ENCODE data around the gene TMEM158.

Gene TMEM158

GRCh38 chr3:45218578-45219390 is 7.3 kb downstream of the TMEM158 start:
- peaks cover 37% of the 10 kb centered on the region for H3K27me3 Mint-ChIP-seq
- H3K4me1 Mint-ChIP-seq (ENCODE audit: low read depth): peaks cover under 1% of the 10 kb centered on the region
- no peaks in the 10 kb centered on the region for H3K9me3 Mint-ChIP-seq
- no peak overlapping the region for H3K27ac Mint-ChIP-seq
- no peaks in the 10 kb centered on the region for H3K36me3 Mint-ChIP-seq (ENCODE audit: low read depth)
- no peak overlapping the region for H3K4me3 Mint-ChIP-seq

- Mint-ChIP-seq H3K27me3 (peaks cover 23% of the 10 kb centered on the region), H3K36me3 (ENCODE audit: low read depth) (no peaks in the 10 kb centered on the region)
These were observed 10.0 kb downstream of the TMEM158 start for GRCh38 chr3:45216021-45216609.

GRCh38 chr3:45215466-45215865 is 10.6 kb downstream of the TMEM158 start:
- peaks cover 25% of the 10 kb centered on the region for H3K27me3 Mint-ChIP-seq

More at GRCh38 chr3:45216021-45216609, 10.0 kb downstream of the TMEM158 start:
- H3K4me1 Mint-ChIP-seq (ENCODE audit: low read depth): no peaks in the 10 kb centered on the region
- no peak overlapping the region for H3K27ac Mint-ChIP-seq
- no peaks in the 10 kb centered on the region for H3K9me3 Mint-ChIP-seq
- no peak overlapping the region for H3K4me3 Mint-ChIP-seq

GRCh38 chr3:45214061-45214680 is 11.9 kb downstream of the TMEM158 start:
- H3K4me1 Mint-ChIP-seq (ENCODE audit: low read depth): no peaks in the 10 kb centered on the region
- H3K36me3 Mint-ChIP-seq (ENCODE audit: low read depth): no peaks in the 10 kb centered on the region
- H3K4me3 Mint-ChIP-seq: no peak overlapping the region
- no peaks in the 10 kb centered on the region for H3K9me3 Mint-ChIP-seq
- peaks cover 18% of the 10 kb centered on the region for H3K27me3 Mint-ChIP-seq
- no peak overlapping the region for H3K27ac Mint-ChIP-seq

More at GRCh38 chr3:45215466-45215865, 10.6 kb downstream of the TMEM158 start:
- H3K27ac Mint-ChIP-seq: no peak overlapping the region
- H3K9me3 Mint-ChIP-seq: no peaks in the 10 kb centered on the region
- no peaks in the 10 kb centered on the region for H3K4me1 Mint-ChIP-seq (ENCODE audit: low read depth)
- no peak overlapping the region for H3K4me3 Mint-ChIP-seq
- H3K36me3 Mint-ChIP-seq (ENCODE audit: low read depth): no peaks in the 10 kb centered on the region

- Mint-ChIP-seq H3K36me3 (ENCODE audit: low read depth) (no peaks in the 10 kb centered on the region), H3K4me3 (no peak overlapping the region), H3K4me1 (ENCODE audit: low read depth) (peaks cover 13% of the 10 kb centered on the region), H3K27ac (no peak overlapping the region), H3K9me3 (no peaks in the 10 kb centered on the region), H3K27me3 (peaks cover 27% of the 10 kb centered on the region)
These were observed 14.0 kb downstream of the TMEM158 start for GRCh38 chr3:45212095-45212468.

GRCh38 chr3:45211466-45212094 is 14.5 kb downstream of the TMEM158 start:
- peaks cover 14% of the 10 kb centered on the region for H3K4me1 Mint-ChIP-seq (ENCODE audit: low read depth)
- peaks cover 27% of the 10 kb centered on the region for H3K27me3 Mint-ChIP-seq
- no peaks in the 10 kb centered on the region for H3K36me3 Mint-ChIP-seq (ENCODE audit: low read depth)
- no peak overlapping the region for H3K4me3 Mint-ChIP-seq
- H3K27ac Mint-ChIP-seq: no peak overlapping the region
- H3K9me3 Mint-ChIP-seq: no peaks in the 10 kb centered on the region

GRCh38 chr3:45210308-45211041 is 15.6 kb downstream of the TMEM158 start:
- Mint-ChIP-seq H3K4me1 (ENCODE audit: low read depth) (peaks cover 14% of the 10 kb centered on the region), H3K27ac (peak overlapping the region; percentile 58), H3K36me3 (ENCODE audit: low read depth) (no peaks in the 10 kb centered on the region), H3K9me3 (no peaks in the 10 kb centered on the region), H3K4me3 (no peak overlapping the region), H3K27me3 (peaks cover 27% of the 10 kb centered on the region)

GRCh38 chr3:45209526-45209925 is 16.6 kb downstream of the TMEM158 start:
- H3K27ac Mint-ChIP-seq: no peak overlapping the region
- no peak overlapping the region for H3K4me3 Mint-ChIP-seq
- peaks cover 34% of the 10 kb centered on the region for H3K27me3 Mint-ChIP-seq
- peaks cover 14% of the 10 kb centered on the region for H3K4me1 Mint-ChIP-seq (ENCODE audit: low read depth)
- H3K36me3 Mint-ChIP-seq (ENCODE audit: low read depth): no peaks in the 10 kb centered on the region
- H3K9me3 Mint-ChIP-seq: no peaks in the 10 kb centered on the region

- Mint-ChIP-seq H3K4me3 (no peak overlapping the region), H3K27me3 (peaks cover 40% of the 10 kb centered on the region), H3K36me3 (ENCODE audit: low read depth) (no peaks in the 10 kb centered on the region), H3K27ac (peak overlapping the region; percentile 45), H3K4me1 (ENCODE audit: low read depth) (peaks cover 14% of the 10 kb centered on the region), H3K9me3 (no peaks in the 10 kb centered on the region)
These were observed 17.5 kb downstream of the TMEM158 start for GRCh38 chr3:45208586-45208985.

- peaks cover 40% of the 10 kb centered on the region for H3K27me3 Mint-ChIP-seq
- H3K36me3 Mint-ChIP-seq (ENCODE audit: low read depth): no peaks in the 10 kb centered on the region
- H3K4me3 Mint-ChIP-seq: no peak overlapping the region
- no peaks in the 10 kb centered on the region for H3K9me3 Mint-ChIP-seq
- peak overlapping the region; percentile 45 for H3K27ac Mint-ChIP-seq
- H3K4me1 Mint-ChIP-seq (ENCODE audit: low read depth): peaks cover 14% of the 10 kb centered on the region
These were observed 18.6 kb downstream of the TMEM158 start for GRCh38 chr3:45207446-45207845.

GRCh38 chr3:45205126-45205525 is 21.0 kb downstream of the TMEM158 start:
- H3K27me3 Mint-ChIP-seq: peaks cover 22% of the 10 kb centered on the region
- no peaks in the 10 kb centered on the region for H3K9me3 Mint-ChIP-seq
- no peak overlapping the region for H3K27ac Mint-ChIP-seq

GRCh38 chr3:45204136-45204535 is 22.0 kb downstream of the TMEM158 start:
- Mint-ChIP-seq H3K27me3 (peaks cover 30% of the 10 kb centered on the region), H3K36me3 (ENCODE audit: low read depth) (no peaks in the 10 kb centered on the region), H3K27ac (no peak overlapping the region), H3K4me3 (no peak overlapping the region), H3K9me3 (no peaks in the 10 kb centered on the region), H3K4me1 (ENCODE audit: low read depth) (peaks cover 14% of the 10 kb centered on the region)

More at GRCh38 chr3:45205126-45205525, 21.0 kb downstream of the TMEM158 start:
- Mint-ChIP-seq H3K4me3 (no peak overlapping the region), H3K36me3 (ENCODE audit: low read depth) (no peaks in the 10 kb centered on the region), H3K4me1 (ENCODE audit: low read depth) (peaks cover 14% of the 10 kb centered on the region)

GRCh38 chr3:45199837-45200648 is 26.0 kb downstream of the TMEM158 start:
- no peaks in the 10 kb centered on the region for H3K4me1 Mint-ChIP-seq (ENCODE audit: low read depth)
- no peaks in the 10 kb centered on the region for H3K36me3 Mint-ChIP-seq (ENCODE audit: low read depth)
- peaks cover 24% of the 10 kb centered on the region for H3K27me3 Mint-ChIP-seq
- no peak overlapping the region for H3K27ac Mint-ChIP-seq
- H3K9me3 Mint-ChIP-seq: no peaks in the 10 kb centered on the region
- H3K4me3 Mint-ChIP-seq: no peak overlapping the region
